Activated CD4-positive, alpha-beta T cell treated with anti-CD3 and anti-CD28 coated beads, Interleukin-2, amount 10 ng/mL, durations not matched to agents 24 days and 14 days (primary cell): ENCODE measurements around the gene PACSIN2. TPM values are rescaled to one million over a fixed set of nuclear protein-coding genes. Genes with fewer than 3 reads are reported as not detected.

Experiments
- total RNA-seq: library from RNA; stranded (reverse); gene quantifications from 2 replicates; pipeline ENCODE4 v1.2.3, GENCODE V29; 2022

The PACSIN2 gene
- total RNA-seq, 1 donor from 2014 or later = 32.5 TPM

Other genes with a start within 250 kb of the PACSIN2 start
- 33.2 and 34.8 TPM in 2 replicates for gene ARFGAP3, start 157.9 kb downstream of the PACSIN2 start, total RNA-seq
- gene TTLL1, start 74.2 kb upstream of the PACSIN2 start, total RNA-seq = 2.6 TPM in 2 replicates
- gene BIK, start 95.6 kb upstream of the PACSIN2 start, total RNA-seq = 1.7 and 2.5 TPM in 2 replicates
- 20.9 and 24.3 TPM in 2 replicates for gene MCAT, start 128.2 kb upstream of the PACSIN2 start, total RNA-seq
- gene TSPO, start 136.4 kb upstream of the PACSIN2 start, total RNA-seq = 126 and 138 TPM in 2 replicates
- 118 TPM in 2 replicates for gene TTLL12, start 172.0 kb upstream of the PACSIN2 start, total RNA-seq